Fibroblast of lung (primary cell): ENCODE results near the gene NLRP3.

Experiments used
- EZH2 ChIP-seq: IDR thresholded peaks from 2 replicates; pipeline ENCODE4 v1.5.1; 2012; ENCODE audit warnings: low read length, control low read depth, mild to moderate bottlenecking; ENCODE audit errors: missing control alignments
- TF ChIP-seq, protein P1 (sequence below), 2 donors: IDR thresholded peaks in 1 of 2; conservative IDR thresholded peaks in 1 of 2; 1 replicate in 1 of 2; 2 replicates in 1 of 2; pipeline ENCODE4 v1.5.1; 2011 to 2012; ENCODE audit warnings: low read length in 2 of 2, control low read depth in 1 of 2, inconsistent platforms in 1 of 2, low read depth in 1 of 2, mild to moderate bottlenecking in 1 of 2

DNA sequence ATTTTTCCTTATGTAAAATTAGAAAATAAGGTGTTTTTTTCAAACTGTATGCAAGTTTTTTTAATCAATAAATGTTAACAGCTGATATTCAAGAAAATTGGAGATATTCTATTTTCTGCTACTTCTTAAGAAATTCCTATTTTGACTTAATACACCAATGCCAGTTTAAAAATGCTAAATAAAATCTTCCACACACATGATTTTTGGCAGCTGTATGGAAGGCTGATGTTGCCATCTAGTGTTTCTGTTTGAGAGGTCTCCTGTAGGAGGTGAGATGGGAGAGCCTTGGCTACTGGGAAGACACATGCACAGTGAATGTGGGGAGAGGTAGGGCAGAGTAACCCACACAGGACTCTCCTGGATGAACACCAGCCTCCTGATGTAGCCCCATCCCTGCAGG lies 71.1 kb downstream of the NLRP3 start:
- TF ChIP-seq, protein P1, sequence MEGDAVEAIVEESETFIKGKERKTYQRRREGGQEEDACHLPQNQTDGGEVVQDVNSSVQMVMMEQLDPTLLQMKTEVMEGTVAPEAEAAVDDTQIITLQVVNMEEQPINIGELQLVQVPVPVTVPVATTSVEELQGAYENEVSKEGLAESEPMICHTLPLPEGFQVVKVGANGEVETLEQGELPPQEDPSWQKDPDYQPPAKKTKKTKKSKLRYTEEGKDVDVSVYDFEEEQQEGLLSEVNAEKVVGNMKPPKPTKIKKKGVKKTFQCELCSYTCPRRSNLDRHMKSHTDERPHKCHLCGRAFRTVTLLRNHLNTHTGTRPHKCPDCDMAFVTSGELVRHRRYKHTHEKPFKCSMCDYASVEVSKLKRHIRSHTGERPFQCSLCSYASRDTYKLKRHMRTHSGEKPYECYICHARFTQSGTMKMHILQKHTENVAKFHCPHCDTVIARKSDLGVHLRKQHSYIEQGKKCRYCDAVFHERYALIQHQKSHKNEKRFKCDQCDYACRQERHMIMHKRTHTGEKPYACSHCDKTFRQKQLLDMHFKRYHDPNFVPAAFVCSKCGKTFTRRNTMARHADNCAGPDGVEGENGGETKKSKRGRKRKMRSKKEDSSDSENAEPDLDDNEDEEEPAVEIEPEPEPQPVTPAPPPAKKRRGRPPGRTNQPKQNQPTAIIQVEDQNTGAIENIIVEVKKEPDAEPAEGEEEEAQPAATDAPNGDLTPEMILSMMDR (conservative IDR thresholded peaks at IDR 0.05 in 1 of 2, IDR thresholded peaks at IDR 0.05 in 1 of 2; ENCODE audit: low read depth in 1 of 2, low read length in 2 of 2): peak; percentile 10 to 32
- TF ChIP-seq EZH2: no peak
